Vagina (tissue), 2 donors: ENCODE measurements around the gene MRPL28.

Experiments used
- POLR2A ChIP-seq, 2 donors: fragments of 450-650 bp; IDR thresholded peaks; one replicate each; pipeline ENCODE4 v1.6.1; 2017; ENCODE audit warnings: antibody characterized with exemption in 2 of 2, mild to moderate bottlenecking in 2 of 2, moderate library complexity in 2 of 2
- POLR2AphosphoS5 ChIP-seq, 2 donors: sonication (generic); formaldehyde crosslinking; IDR thresholded peaks; one replicate each; pipeline ENCODE4 v1.9.0; 2017; ENCODE audit warnings: antibody characterized with exemption in 2 of 2, mild to moderate bottlenecking in 2 of 2, low read depth in 1 of 2; ENCODE audit not compliant: insufficient read depth in 1 of 2
- TF ChIP-seq, protein P1 (sequence below), 3 experiments: fragments of 450-650 bp in 2 of 3; fragments of 200-600 bp in 1 of 3; sonication (generic) in 1 of 3; IDR thresholded peaks; one replicate each; pipeline ENCODE4 v1.5.1; 2017 to 2019; ENCODE audit warnings: antibody characterized with exemption in 3 of 3, mild to moderate bottlenecking in 2 of 3, moderate library complexity in 2 of 3

DNA sequence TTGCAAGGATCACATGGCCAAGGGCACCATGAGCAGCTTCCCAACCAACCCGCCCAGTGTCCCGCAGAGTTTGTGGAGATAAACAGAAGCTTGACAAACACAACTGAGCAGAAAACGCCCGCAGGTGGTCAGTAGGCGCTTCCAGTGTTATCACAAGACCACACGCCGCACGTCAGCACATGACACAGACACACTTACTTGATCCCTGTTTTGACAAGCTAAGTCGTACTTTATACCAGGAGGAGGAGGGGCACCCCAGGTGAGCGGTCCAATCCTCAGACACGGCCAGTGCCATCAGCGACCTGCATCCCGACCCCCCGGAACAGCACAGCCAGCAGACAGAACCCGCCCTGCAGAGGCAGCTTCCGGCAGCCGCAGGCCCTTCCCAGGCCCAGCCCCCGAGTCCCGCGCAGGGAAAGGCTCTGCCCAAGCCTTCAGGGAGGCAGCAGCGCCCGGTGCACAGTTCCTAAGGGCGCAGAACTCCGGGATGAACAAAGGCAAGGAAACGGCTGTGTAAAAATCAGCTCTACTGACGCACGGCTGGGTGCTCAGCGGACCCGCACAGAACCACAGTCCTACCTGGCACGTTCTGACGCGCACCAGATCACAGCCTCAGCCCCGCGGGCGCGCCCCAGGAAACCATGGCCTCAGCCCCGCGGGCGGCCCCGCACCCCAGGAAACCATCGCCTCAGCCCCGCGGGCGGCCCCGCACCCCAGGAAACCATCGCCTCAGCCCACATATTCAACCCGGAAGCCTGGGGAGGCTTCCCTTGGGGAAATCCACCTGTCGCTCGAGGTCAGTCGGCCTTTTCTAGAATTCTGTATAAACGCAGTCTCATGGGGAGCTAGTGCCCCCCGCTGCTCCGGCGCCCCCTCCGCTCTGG is 45.6 kb downstream of the MRPL28 start:
- TF ChIP-seq POLR2A (IDR thresholded peaks at IDR 0.05) (no peak), POLR2AphosphoS5 (IDR thresholded peaks at IDR 0.05; ENCODE audit: insufficient read depth in 1 of 2, low read depth in 1 of 2) (no peak)
- TF ChIP-seq, protein P1, sequence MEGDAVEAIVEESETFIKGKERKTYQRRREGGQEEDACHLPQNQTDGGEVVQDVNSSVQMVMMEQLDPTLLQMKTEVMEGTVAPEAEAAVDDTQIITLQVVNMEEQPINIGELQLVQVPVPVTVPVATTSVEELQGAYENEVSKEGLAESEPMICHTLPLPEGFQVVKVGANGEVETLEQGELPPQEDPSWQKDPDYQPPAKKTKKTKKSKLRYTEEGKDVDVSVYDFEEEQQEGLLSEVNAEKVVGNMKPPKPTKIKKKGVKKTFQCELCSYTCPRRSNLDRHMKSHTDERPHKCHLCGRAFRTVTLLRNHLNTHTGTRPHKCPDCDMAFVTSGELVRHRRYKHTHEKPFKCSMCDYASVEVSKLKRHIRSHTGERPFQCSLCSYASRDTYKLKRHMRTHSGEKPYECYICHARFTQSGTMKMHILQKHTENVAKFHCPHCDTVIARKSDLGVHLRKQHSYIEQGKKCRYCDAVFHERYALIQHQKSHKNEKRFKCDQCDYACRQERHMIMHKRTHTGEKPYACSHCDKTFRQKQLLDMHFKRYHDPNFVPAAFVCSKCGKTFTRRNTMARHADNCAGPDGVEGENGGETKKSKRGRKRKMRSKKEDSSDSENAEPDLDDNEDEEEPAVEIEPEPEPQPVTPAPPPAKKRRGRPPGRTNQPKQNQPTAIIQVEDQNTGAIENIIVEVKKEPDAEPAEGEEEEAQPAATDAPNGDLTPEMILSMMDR (IDR thresholded peaks at IDR 0.05): no peak
